DMS79 treated with DMSO at 0.1 percent for 48 hours (cell line): ENCODE data around the gene ZNF500.

Source experiments
- DNase-seq: peaks from one replicate; lab custom pipeline; 2025; lab: John Stamatoyannopoulos, UW

ZNF500 gene

DNA sequence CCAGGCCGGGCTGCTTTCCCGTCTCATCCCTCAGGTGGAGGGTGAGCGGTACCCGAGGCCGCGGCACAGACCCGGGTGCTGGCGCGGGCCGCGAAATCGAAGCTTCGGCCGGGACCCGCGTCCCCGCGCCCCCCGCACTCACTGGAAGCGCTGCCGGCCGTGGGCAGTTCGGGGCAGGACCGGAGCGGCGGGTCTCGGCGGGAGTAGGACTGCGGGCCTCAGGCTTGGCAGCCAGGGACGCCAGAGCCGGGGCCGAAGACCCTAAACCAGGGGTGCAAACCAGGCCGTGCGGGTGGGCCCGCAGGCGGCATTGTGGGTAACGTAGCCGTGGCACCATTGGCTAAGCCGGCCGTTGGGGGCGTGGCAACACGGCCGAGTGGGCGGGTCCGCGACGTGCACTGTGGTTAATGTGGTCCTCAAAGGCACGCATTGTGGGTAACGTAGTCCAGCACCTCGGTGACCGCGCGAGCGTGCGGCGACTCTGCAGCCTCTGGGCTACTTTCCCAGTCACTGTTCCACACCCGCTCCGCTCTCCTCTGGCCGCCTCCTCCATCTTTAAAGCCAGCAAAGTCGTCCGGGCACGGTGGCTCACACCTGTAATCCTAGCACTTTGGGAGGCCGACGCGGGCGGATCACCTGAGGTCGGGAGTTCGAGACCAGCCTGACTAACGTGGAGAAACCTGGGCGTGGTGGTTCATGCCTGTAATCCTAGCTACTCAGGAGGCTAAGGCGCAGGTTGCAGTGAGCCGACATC, at the start of gene ZNF500:
Gene ZNF500 (minus strand): TSS at position 288 of the 754 bp plus-strand sequence. CDS start 1,184 bp downstream, outside the sequence.
- DNase-seq = peak; percentile 85

DNA sequence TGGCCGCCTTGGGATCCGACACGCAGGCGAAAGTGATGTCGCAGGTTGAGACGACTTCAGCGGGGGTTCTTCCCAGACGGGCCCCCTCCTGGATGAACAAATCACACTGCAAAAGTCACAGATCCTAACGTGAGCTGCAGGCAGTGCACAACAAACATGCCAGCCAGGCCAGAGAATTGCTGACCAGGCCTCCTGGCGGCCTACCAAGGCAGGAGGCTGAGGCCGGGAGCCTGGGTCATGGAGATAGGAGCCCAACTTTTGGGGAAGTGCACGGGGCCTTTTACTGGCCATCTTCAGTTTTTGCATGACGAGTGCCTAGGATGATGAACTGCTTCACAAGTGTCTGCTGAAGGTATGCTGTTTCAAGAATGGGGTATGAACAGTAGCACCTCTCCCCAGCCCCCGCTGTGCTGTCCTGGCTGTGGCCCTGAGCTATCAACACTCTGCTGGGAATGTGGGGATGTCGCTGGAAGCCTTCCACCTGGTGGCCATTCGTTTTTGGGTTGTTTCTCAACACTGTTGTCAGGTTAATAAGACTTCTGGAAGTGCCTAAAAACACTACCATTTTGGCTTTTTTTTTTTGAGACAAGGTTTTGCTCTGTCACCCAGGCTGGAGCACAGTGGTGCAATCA, 47.7 kb upstream of the ZNF500 start:
- DNase-seq = no peak

DNA sequence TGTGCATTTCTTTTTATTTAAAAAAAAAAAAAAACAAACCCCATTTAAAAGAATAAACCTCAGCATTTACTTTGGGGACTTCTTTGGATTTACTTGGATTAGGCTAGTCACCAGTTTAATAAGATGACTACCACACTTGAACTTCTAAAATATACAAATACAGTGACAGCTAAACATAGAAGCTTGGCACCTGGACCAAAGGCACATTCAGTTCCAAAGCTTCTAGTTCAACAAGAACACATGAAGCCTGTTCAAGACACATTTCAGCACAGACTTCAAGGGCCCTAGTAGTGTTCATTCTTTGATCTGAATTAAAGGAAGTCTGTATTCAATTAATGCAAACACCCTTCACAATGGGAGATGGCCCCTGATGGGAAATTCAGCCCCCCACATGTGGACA, 47.1 kb upstream of the ZNF500 start:
- no peak for DNase-seq

DNA sequence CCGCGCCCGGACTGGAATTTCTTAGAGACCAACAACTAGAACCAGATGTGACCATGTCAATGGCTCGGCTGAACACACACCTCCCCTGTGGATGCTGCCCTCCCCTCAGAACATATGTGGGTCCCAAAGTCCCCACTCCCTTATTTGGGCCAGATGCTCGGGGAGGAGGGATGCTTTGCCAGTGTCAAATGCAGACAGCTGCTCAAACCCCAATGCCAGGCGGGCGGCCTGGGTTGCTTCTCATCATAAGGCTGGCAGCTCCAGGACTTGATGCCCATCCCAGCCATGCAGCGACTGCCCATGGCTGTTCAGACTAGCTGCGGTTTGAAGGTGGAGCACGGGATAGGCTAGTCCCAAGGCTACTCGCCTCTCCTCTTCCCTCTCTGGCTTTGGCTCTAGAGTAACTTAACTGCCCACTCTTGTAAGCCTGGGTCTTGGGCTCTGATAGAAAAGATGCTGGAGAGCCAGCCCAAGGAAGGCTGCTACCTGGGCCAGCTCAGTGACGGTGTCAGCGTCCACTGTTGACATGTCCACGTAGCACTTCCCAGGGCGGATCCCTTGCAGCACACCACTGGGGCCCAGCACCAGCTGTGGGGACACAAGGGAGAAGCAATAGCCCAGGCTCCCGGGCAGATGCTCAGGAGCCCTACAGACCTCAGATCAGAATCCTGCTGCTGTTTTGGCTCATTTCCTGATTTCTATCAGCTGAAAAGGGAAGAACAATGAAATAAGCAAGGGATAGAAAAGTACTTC, 46.5 kb upstream of the ZNF500 start:
- no peak for DNase-seq

DNA sequence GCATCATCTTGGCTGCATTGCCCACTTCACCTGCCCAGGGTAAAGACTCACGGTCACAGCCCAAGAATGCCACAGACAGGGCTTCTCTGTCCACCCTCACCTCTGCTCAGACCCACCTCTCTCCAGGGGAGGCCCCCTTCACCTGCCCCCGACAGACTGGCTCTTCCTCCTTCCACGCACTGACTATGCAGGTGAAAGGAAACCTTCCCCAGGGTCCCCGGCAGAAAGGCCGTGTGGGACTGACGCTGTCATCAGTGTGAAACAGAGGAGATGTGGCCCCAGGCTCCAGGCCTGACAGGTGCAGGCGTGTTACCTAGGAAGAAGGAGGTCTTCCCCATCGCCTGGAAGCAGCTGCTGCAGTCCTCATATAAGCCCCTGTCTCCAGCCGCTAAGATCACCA, 44.8 kb upstream of the ZNF500 start:
- DNase-seq = no peak

DNA sequence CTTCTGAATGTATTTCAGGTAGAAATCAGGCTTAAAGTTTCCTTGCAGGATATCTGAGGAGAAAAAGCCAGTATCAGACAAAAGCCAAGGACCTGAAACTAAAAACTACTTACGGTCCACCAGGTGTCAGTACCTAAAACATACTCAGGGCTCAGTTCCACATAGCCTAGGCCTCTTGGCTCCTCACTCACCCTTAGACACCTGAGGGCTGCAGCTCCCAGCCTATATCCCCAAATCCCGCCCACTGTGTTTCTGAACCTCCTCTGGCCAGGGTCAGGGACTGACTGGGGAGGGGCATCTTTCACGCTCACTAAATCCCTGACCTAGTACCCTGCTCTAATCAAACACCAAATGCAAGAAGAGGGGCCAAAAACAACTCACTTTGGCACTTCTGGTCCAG, 44.3 kb upstream of the ZNF500 start:
- DNase-seq = no peak

DNA sequence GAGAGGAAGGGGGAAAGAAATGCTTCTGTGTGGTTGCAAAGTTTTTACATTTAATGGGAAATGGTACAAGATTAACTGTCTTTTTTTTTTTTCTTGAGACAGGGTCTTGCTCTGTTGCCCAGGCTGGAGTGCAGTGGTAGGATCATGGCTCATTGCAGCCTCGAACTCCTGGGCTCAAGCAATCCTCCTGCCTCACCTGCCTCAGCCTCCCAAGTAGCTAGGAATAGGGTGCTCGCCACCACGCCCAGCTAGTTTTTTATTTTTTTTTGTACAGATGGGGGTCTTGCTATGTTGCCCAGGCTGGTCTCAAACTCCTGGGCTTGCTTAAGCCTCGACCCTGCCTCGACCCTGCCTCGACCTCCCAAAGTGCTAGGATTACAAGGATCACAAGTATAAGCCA, 39.3 kb upstream of the ZNF500 start:
- DNase-seq = no peak

DNA sequence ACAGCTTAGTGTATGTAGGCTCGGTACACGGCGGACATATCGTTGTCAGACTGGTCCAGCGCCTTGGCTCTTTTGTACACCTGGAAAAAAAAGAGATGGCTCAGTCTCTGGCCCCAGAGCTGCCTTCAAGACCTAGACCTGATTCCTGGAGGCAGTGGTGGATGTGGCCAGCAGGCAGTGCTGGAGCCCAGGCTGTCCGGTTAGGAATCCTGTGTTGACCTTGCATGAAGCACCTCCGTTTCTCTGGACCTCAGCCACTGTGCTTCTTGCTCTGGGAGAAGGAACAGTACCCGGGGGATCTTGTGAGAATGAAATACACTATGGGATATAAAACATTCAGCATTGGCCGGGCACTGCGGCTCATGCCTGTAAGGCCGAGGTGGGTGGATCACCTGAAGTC, 38.3 kb upstream of the ZNF500 start:
- no peak for DNase-seq

DNA sequence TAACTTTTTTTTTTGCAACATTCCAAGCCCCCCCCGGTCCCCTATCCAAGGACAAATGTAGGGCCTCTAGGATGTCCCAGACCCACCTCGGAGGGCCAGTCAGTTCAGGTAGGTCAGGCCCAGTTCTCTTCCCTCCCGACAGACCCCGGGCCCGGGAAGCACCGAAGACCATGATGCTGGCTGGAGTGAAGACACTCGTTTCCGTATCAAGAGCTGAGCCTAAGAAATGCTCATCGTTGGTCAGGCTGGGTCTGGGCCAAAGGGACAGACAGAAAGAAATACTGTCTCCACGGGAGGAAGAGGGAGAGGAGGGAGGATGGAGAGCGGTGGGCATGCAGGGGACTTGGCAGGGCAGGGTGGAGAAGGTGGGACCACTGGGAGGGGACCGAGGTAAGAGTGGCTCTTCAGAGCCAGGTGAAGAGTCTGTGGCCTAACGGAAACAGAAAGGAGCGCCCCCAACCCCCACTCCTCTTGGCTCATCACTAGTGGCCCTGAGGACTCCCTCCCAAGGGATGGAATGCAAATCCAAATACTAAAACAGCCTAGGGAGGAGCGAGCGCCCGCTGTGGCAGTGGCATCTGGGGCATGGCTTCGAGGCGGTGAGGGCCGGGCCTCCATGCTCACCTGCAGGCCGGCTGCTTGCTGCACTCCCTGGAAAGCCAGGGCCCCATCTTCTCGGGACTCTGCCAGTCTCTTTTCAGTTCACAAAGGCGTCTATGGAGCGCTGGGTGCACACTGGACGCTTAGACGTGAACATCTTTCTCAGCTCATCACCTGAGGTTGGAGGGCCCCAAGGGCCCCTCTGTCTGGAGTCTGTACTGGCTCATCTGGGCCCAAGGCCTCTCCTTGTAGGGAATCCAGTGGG, 37.2 kb upstream of the ZNF500 start:
- no peak for DNase-seq

DNA sequence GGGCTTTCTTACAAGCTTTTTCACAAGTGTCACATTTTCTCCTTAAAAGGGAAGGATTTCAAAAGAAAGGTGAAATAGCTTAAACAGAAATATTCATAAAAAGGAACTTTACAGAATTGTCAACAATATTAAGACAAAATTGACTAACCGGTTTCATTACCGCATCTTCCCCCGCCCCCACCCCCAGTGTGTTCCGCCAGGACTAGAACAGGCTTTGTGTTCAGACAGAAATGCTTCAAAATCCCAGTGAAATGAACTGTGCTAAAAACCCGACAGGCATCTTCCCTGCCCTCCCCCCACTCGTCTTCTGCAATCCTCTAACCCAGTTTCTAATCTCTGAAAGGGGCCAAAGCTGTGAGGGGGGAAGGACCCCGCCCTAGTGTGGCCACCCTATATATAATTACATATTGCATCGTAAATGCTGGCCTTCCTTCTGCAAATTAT, 36.5 kb upstream of the ZNF500 start:
- DNase-seq = no peak

DNA sequence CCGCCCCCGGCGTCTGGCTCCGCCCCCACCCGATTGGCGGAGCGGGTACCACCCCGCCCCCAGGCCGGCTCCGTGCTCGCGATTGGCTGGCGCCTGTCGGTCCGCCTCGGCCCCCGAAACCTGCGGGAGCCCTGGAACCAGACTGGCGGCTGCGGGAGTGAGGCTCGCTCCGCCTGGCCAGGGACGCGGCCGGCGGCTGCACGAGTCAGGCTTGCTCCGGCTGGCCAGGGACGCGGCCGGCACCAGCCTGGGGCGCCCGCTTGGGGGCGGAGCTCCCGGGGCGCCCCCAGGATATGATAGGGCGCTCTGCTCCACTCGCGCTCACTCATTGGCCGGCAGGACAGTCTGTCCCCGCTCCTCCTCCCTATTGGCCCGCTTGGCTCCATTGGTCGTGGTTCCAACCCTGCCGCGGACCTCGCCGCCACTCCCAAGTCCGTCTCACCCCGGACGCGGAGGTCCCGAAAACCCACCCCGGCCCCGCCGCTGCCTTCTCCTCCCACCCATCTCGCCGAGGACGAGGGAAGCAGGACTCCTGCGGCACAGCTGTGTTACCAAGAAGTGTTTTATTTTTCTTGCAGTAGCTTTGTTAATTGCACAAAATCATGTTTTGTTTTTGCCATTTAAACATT, 35.8 kb upstream of the ZNF500 start:
- DNase-seq = peak; percentile 89

DNA sequence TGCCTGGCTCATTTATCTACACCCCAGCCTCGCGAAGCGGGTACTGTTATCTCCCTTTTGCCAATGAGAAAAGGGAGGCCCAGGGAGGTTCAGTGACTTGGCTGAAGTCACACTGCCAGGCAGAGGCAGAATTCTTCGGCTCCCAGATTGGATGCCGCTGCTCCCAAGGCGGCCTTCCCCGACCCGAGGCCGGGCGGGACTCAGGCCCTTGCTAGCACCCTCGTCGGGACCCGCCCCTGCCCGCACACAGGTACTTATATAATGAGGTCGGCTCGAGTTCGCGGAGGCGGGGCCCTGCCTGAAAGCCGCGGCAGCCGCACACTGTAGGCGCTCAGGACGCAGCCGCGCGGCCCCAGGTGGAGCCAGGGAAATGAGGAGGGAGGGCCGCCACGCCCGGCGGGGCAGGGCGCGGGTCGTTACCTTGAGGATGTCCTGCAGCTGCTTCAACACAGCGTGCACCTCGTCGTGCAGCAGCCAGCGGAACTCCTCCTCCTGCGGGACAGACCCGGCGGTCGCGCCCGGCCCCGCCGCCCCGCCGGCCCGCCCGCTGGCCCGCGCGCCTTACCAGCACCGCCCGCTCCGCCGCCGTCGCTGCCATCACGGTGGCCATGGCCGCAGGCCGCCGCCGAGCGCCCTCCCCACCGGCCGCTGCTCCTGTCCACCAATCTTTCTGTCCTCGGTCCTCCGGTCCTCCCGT, 35.1 kb upstream of the ZNF500 start, which contains the start of gene ROGDI:
Gene ROGDI (minus strand): TSS at position 672 of the 697 bp plus-strand sequence. CDS start 62 bp downstream, at position 610.
- DNase-seq = peak; percentile 65

DNA sequence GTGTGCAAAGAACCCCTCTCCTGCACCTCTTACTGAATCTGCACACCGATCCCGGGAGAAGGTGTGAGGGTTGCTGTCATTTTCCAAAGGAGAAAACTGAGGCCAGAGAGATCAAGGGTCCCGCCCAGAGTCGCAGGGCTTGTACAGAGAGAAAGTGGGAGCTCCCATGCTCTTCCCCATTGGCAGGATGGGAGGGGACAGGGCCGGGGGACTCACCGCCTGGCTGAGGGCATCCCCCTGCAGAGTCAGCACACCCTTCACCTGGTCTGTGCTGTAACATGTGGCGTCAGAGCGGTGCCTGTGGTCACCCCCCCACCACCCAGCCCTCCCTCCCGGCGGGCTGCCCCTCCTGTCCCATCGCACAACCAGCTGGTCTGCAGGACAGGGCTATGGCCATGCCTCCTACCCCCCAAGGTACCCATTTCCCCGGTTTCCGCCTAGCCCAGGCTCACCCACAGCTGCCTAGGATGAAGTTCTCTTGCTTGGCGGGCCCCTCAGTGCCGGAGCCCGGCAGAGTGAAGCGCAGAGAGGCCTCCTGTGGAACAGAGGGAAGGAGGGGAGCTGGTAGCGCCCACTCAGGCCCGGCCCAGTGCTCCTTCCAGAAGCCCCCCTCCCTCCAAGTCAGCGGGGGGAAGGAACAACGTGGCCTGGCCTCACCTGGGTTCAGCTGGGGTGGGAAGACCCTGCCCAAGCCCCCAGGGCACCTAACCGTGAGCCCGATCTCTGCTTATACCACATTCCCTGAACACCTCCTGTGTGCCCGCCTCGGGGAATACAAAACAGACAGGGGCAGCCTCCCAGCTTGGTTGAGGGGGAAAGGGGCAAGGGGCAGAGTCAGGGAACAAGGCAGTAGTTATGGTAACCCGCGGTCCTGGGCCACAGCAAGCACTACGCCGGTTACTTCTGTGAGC, 34.3 kb upstream of the ZNF500 start:
- DNase-seq = no peak

DNA sequence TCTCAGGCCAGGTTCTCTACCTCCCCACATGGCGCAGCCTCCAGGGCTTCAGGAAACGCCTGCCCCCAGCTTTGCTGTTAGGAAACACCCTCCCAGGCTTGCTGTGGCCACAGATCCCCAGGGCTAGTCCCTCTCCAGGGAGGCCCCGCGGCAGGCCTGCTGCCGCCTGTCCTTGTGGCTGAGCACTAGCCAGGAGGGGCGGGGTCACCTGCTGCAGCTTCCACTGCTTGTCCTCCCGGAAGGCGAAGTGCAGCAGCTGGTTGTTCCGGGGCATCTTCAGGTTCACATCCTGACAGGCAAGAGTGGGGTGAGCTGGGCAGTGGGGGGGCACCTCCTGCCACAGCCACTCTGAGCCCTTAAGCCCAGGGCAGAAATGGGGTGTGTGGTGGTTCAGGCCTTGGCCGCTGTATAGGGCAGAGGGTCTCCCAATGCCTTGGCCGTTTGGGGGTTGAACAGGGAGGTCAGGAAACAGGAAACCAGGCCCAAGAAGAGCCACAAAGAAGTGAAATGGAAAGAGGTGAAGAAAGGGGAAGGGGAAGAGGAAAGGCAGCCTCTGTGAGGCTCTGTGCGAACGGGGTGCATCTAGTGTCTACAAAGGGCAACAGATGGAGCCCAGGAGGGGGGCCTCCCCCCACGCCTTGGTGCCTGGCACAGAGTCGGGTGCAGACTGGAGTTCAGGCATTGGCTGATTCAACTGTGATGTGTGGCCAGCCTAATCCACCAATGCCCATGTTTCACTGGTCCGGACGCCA, 33.5 kb upstream of the ZNF500 start:
- DNase-seq = peak; percentile 7

DNA sequence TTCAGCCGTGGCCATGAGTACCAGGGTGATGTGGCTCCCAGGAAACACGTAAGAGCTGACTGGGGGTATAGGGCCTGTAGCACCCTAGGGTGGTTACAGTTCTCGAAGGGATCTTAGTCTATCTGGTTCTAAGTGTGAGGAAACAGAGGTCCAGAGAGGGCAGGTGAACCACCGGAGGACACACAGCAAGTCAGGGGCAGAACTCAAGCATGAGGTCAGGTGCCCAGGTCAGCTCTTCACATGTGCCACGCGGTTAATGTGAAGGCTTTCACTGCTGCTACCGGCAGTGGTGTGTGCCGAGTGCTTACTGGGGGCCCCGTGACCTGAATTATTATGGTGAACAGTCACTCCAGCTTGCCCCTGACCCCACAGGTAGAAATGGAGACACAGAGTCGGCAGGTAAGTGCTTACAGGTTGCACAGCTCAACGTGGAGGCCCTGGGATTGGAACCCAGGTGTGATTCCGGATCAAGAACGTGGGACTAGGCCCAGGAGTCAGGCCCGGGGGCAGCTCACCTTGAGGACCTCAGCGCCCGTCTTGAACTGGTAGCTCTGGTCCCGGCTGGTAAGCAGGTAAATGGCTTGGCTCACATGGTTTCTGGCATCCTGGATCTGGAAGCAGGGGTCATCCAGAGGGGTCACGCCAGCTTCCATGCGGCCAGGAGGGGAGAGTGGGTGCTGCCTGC, 32.4 kb upstream of the ZNF500 start:
- no peak for DNase-seq

DNA sequence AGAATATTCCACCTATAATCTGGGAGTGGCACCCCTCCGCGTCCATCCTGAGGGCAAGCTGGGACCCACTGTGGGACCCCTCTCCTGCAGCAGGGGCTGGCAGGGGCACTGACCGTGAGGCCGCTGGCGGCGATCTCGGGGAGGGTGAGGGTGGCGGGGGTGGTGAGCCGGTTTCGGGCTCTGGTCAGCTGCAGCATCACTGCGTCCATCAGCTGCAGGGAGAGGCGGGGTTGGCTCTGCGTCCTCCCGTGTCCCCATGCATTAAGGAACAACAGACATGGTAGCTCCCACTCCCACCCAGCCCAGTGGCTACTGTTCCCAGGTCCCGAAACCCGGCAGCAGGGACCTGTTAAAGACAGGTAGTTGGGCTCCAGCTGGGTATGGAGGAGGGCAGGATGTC, 31.5 kb upstream of the ZNF500 start:
- no peak for DNase-seq

DNA sequence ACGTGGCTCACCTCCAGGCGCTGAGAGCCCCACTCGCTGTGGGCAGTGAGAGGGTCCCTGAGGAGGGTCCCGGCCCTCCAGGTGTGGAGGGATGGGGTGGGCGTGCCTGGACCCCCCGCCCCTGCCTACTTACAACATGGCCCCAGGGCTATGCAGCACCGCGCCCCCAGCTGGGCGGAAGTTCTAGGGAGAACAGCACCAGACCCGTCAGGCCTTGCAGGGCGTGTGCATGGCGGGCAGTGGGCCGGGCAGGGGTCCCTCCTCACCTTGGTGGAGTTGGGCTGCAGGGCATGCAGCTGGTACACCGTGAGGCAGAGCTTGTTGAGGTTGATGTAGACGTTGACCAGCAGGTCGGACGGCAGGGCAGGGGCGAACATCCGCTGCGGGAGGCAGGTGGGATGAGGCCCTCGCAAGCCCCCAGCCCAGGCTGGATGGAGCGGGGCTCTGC, 30.9 kb upstream of the ZNF500 start:
- DNase-seq = no peak
